SU-DHL-6 (cell line): ENCODE results near the gene CCR2.

Experiments
- CTCF ChIP-seq: fragments of 200-600 bp; sonication (generic); IDR thresholded peaks from one replicate; pipeline ENCODE4 v1.5.1; 2017; ENCODE audit warnings: antibody characterized with exemption, mild to moderate bottlenecking, low read length, moderate library complexity; ENCODE audit not compliant: insufficient read depth, poor library complexity, severe bottlenecking
- EZH2phosphoT487 ChIP-seq: fragments of 200-600 bp; sonication (generic), shearing (Covaris generic); conservative IDR thresholded peaks from 2 replicates; pipeline ENCODE4 v1.6.1; 2018; ENCODE audit warnings: mild to moderate bottlenecking, antibody characterized with exemption, low read length, moderate library complexity, mixed read lengths

- TF ChIP-seq CTCF (no peak), EZH2phosphoT487 (no peak)
Observed at GRCh38 chr3:46349484-46350261, 4.2 kb upstream of the CCR2 start.
